SH-SY5Y (cell line): ENCODE measurements around the gene TGM1.

ENCODE experiments used
- GATA2 ChIP-seq: IDR thresholded peaks from 2 replicates; pipeline ENCODE4 v1.6.1; 2011; ENCODE audit warnings: mild to moderate bottlenecking, low read depth, low read length
- GATA3 ChIP-seq: IDR thresholded peaks from 2 replicates; pipeline ENCODE4 v1.6.1; 2011; ENCODE audit warnings: low read depth, mild to moderate bottlenecking, low read length, moderate library complexity

The TGM1 gene

GRCh38 chr14:24232121-24232644 is 30.8 kb downstream of the TGM1 start, which contains the start of gene NEDD8:
NEDD8 (minus strand) TSS chr14:24232367; CDS start chr14:24232267, 100 bp downstream.
- no peak for TF ChIP-seq GATA3
- TF ChIP-seq GATA2, result no peak

- TF ChIP-seq GATA2 (no peak), GATA3 (no peak)
Measured at GRCh38 chr14:24231263-24232120, 31.5 kb downstream of the TGM1 start.

- no peak for TF ChIP-seq GATA2
- no peak for TF ChIP-seq GATA3
Measured at GRCh38 chr14:24228902-24229301, 34.1 kb downstream of the TGM1 start.

GRCh38 chr14:24226473-24226872 is 36.5 kb downstream of the TGM1 start:
- no peak for TF ChIP-seq GATA3
- no peak for TF ChIP-seq GATA2

DNA sequence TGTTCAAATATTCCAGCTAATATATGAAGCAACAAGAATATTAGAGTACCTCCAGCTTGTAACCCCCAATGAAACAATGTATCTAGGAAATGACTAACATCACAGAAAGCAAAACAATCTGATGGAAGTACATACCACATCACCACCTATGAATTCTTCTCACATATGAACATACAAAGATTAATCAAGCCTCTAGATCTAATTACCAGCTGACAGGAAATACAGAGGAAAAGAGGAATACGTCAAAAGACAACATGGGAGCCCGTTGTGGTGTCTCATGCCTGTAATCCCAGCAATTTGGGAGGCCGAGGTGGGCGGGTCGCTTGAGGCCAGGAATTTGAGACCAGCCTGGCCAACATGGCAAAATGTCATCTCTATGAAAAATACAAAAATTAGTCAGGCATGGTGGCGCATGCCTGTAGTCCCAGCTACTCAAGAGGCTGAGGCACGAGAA is 38.3 kb downstream of the TGM1 start:
- TF ChIP-seq GATA3, result no peak
- TF ChIP-seq GATA2, result no peak

DNA sequence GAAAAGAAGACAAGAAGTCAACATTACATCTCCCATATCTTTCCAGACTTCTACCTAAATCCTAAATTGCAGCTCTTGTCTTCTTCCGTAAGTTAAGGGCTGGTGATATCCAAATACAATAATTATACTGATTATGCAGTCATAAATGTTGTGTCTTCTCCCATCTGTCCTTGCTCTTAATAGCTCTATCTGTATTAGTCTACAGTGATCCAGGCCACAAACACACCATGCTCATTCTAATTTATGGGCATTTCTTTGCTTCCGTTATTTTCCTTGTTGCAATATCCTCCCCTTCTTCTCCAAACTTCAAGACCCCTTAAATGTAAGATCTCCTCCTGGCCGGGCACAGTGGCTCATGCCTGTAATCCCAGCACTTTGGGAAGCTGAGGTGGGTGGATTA is 43.5 kb downstream of the TGM1 start:
- TF ChIP-seq GATA3, result no peak
- no peak for TF ChIP-seq GATA2

- TF ChIP-seq GATA3 (no peak), GATA2 (no peak)
Measured at GRCh38 chr14:24219080-24219479, 43.9 kb downstream of the TGM1 start.

- TF ChIP-seq GATA3 (no peak), GATA2 (no peak)
Measured at GRCh38 chr14:24216345-24216699, 46.7 kb downstream of the TGM1 start.

- TF ChIP-seq GATA3, result no peak
Measured at GRCh38 chr14:24215495-24216344, 47.3 kb downstream of the TGM1 start, which contains the start of gene MDP1. MDP1 (minus strand) TSS chr14:24216066; CDS start chr14:24215955, 111 bp downstream.

DNA sequence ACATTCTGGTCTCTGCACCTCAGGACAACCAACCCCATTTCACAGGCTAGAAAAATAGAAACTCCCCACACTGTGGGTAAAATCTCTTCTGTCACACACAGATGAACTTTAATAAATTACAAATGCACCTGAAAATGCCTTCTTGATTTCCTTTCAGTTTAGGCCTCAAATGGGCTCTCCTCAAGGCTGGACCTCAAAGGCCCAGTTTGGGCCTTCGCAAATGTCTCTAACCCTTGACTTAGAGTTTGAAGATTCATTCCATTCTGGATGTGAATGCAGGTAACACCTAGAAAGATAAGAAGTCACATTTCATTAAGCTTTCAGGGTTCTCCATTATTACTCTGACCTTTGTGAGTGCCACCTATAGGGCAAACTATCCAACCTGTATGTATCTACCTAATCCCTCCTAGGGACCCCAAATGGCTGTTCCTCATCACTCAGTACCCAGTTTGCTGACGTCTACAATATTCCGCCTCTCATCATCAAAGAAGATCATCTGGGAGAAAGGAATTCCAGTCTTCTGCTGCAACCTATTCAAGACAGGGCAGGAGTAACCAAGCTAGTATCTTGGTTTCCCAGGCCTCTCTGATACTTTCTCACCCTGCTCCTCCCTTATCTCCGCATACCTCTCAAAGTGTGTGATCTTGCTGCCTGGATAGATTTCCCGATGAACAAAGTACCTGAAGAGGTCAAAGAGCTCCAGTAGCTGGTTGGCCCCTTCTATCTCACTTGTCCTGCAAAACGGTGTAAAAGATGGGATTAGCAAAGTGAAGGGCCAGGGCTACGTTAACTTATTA is 48.9 kb downstream of the TGM1 start:
- TF ChIP-seq GATA3 (no peak), GATA2 (no peak)

- TF ChIP-seq GATA3 (no peak), GATA2 (no peak)
Measured at GRCh38 chr14:24212924-24213865, 49.8 kb downstream of the TGM1 start, which contains the start of gene CHMP4A. CHMP4A (minus strand) TSS chr14:24213488; CDS start chr14:24213439, 49 bp downstream.

- no peak for TF ChIP-seq GATA3
- TF ChIP-seq GATA2, result no peak
Measured at GRCh38 chr14:24211311-24211710, 51.7 kb downstream of the TGM1 start.
